ENCODE results near the gene TTC33.
"Not testable (repeated sequence)": the region's sequence is repeated elsewhere in the genome, so short reads cannot be mapped to it uniquely, and the experiment has no call there.

DNA sequence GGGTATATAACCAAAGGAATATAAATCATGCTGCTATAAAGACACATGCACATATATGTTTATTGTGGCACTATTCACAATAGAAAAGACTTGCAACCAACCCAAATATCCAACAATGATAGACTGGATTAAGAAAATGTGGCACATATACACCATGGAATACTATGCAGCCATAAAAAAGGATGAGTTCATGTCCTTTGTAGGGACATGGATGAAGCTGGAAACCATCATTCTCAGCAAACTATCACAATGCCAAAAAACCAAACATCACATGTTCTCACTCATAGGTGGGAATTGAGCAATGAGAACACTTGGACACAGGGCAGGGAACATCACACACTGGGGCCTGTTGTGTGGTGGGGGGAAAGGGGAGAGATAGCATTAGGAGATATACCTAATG lies 45.2 kb downstream of the TTC33 start:
- TF ChIP-seq, protein P1, sequence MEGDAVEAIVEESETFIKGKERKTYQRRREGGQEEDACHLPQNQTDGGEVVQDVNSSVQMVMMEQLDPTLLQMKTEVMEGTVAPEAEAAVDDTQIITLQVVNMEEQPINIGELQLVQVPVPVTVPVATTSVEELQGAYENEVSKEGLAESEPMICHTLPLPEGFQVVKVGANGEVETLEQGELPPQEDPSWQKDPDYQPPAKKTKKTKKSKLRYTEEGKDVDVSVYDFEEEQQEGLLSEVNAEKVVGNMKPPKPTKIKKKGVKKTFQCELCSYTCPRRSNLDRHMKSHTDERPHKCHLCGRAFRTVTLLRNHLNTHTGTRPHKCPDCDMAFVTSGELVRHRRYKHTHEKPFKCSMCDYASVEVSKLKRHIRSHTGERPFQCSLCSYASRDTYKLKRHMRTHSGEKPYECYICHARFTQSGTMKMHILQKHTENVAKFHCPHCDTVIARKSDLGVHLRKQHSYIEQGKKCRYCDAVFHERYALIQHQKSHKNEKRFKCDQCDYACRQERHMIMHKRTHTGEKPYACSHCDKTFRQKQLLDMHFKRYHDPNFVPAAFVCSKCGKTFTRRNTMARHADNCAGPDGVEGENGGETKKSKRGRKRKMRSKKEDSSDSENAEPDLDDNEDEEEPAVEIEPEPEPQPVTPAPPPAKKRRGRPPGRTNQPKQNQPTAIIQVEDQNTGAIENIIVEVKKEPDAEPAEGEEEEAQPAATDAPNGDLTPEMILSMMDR (IDR thresholded peaks at IDR 0.05), result not testable (repeated sequence)
- not testable (repeated sequence) for TF ChIP-seq POLR2A, POLR2AphosphoS5, EP300 (IDR thresholded peaks at IDR 0.05)

All from suprapubic skin (tissue), 4 donors.